IMR-90 (cell line): ENCODE data around the gene RAG1. TPM values are rescaled to one million over a fixed set of nuclear protein-coding genes. Genes with fewer than 3 reads are reported as not detected.

Experiments
- ATAC-seq: fragments of 200-7000 bp; cut with Tn5 transposase; 2 replicates; pipeline ENCODE4 v1.9.1; 2020; ENCODE audit warnings: low read depth, mild to moderate bottlenecking, moderate library complexity
- BruUV-seq: library from RNA; stranded (reverse); fragments of 400-500 nt; replicated peaks from 2 replicates; lab custom pipeline; 2021; lab: Mats Ljungman, UMichigan
- CTCF ChIA-PET: fragments of 300-600 bp; formaldehyde crosslinking; extraction: SDS; loops from one replicate; lab custom pipeline; 2021; ENCODE audit warnings: antibody characterized with exemption; lab: Yijun Ruan, JAX
- POLR2A ChIA-PET: fragments of 300-600 bp; sonication (Branson Sonifier 250); formaldehyde crosslinking; loops from one replicate; lab custom pipeline; 2022; ENCODE audit warnings: antibody characterized with exemption; ENCODE audit not compliant: unreplicated experiment; lab: Charles Lee
- DNase-seq: peaks from one replicate; pipeline ENCODE4 v3.0.0; 2013
- H2AFZ ChIP-seq: replicated peaks from 2 replicates; pipeline ENCODE3; 2013; ENCODE audit warnings: low read length, mild to moderate bottlenecking; ENCODE audit not compliant: poor library complexity
- H2AK5ac ChIP-seq: 2 replicates; pipeline ENCODE4 v1.6.1; 2013; ENCODE audit warnings: low read depth, low read length, inconsistent platforms
- H2AK9ac ChIP-seq: replicated peaks from 2 replicates; pipeline ENCODE3; 2013; ENCODE audit warnings: mild to moderate bottlenecking, low read depth, low read length, moderate library complexity; ENCODE audit not compliant: poor library complexity
- H2BK120ac ChIP-seq: 2 replicates; pipeline ENCODE4 v1.6.1; 2013; ENCODE audit warnings: low read depth, low read length, inconsistent platforms
- H2BK15ac ChIP-seq: 3 replicates; pipeline ENCODE4 v1.6.1; 2013; ENCODE audit warnings: low read depth, low read length, inconsistent platforms
- H2BK20ac ChIP-seq: 2 replicates; pipeline ENCODE4 v1.6.1; 2013; ENCODE audit warnings: low read depth, mild to moderate bottlenecking, inconsistent platforms, low read length, moderate library complexity
- H2BK5ac ChIP-seq: 2 replicates; pipeline ENCODE4 v1.6.1; 2013; ENCODE audit warnings: mild to moderate bottlenecking, low read depth, low read length, inconsistent platforms; ENCODE audit not compliant: poor library complexity, severe bottlenecking
- H3K14ac ChIP-seq: replicated peaks from 2 replicates; pipeline ENCODE4 v1.6.1; 2013; ENCODE audit warnings: low read depth, low read length, inconsistent platforms
- H3K18ac ChIP-seq: 2 replicates; pipeline ENCODE4 v1.6.1; 2013; ENCODE audit warnings: low read depth, low read length, control low read depth
- H3K23ac ChIP-seq: 2 replicates; pipeline ENCODE4 v1.6.1; 2013; ENCODE audit warnings: low read depth, low read length, inconsistent platforms
- H3K27ac ChIP-seq: 2 replicates; pipeline ENCODE4 v1.5.1; 2013; ENCODE audit warnings: mild to moderate bottlenecking, control low read depth, low read length; ENCODE audit not compliant: insufficient read depth
- H3K27me3 ChIP-seq: 2 replicates; pipeline ENCODE4 v1.6.1; 2013; ENCODE audit warnings: low read length; ENCODE audit not compliant: control insufficient read depth, insufficient read depth
- H3K36me3 ChIP-seq: 2 replicates; pipeline ENCODE4 v1.6.1; 2013; ENCODE audit warnings: low read length, mixed read lengths; ENCODE audit not compliant: control insufficient read depth, insufficient read depth
- H3K4ac ChIP-seq: 2 replicates; pipeline ENCODE4 v1.6.1; 2013; ENCODE audit warnings: low read depth, low read length, inconsistent platforms
- H3K4me1 ChIP-seq: 2 replicates; pipeline ENCODE4 v1.6.1; 2013; ENCODE audit warnings: low read length, mixed read lengths; ENCODE audit not compliant: control insufficient read depth, insufficient read depth
- H3K4me2 ChIP-seq: 2 replicates; pipeline ENCODE4 v1.6.1; 2013; ENCODE audit warnings: low read depth, mild to moderate bottlenecking, control low read depth, low read length, moderate library complexity
- H3K4me3 ChIP-seq: 2 replicates; pipeline ENCODE4 v1.5.1; 2013; ENCODE audit warnings: low read depth, mild to moderate bottlenecking, control low read depth, low read length, moderate library complexity; ENCODE audit not compliant: insufficient read depth
- H3K56ac ChIP-seq: 2 replicates; pipeline ENCODE4 v1.6.1; 2013; ENCODE audit warnings: low read length, inconsistent platforms; ENCODE audit not compliant: insufficient read depth; ENCODE audit errors: extremely low read depth
- H3K79me1 ChIP-seq, 2 experiments: 2 replicates each; pipeline ENCODE4 v1.6.1; 2013; ENCODE audit warnings: low read length in 2 of 2, inconsistent platforms in 1 of 2, low read depth in 1 of 2
- H3K9ac ChIP-seq: 2 replicates; pipeline ENCODE4 v1.6.1; 2013; ENCODE audit warnings: low read depth, low read length, control low read depth
- H3K9me1 ChIP-seq: 2 replicates; pipeline ENCODE4 v1.6.1; 2013; ENCODE audit warnings: low read length, inconsistent platforms; ENCODE audit not compliant: insufficient read depth
- H3K9me3 ChIP-seq: 2 replicates; pipeline ENCODE4 v1.6.1; 2013; ENCODE audit warnings: low read length; ENCODE audit not compliant: control insufficient read depth, insufficient read depth
- H4K20me1 ChIP-seq: 2 replicates; pipeline ENCODE4 v1.6.1; 2013; ENCODE audit warnings: low read length, inconsistent platforms; ENCODE audit not compliant: insufficient read depth
- H4K5ac ChIP-seq: 2 replicates; pipeline ENCODE4 v1.6.1; 2013; ENCODE audit warnings: mild to moderate bottlenecking, low read depth, low read length, control low read depth
- H4K8ac ChIP-seq, 2 experiments: 2 replicates each; pipeline ENCODE4 v1.6.1; 2013; ENCODE audit warnings: low read depth in 2 of 2, low read length in 2 of 2, control low read depth in 1 of 2, inconsistent platforms in 1 of 2
- H4K91ac ChIP-seq: 2 replicates; pipeline ENCODE4 v1.6.1; 2013; ENCODE audit warnings: low read depth, low read length, inconsistent platforms; ENCODE audit not compliant: insufficient read depth
- BHLHE40 ChIP-seq: fragments of 150-350 bp; IDR thresholded peaks from 2 replicates; pipeline ENCODE4 v1.6.1; 2016; ENCODE audit warnings: mild to moderate bottlenecking, low read depth, low read length
- ELK1 ChIP-seq: fragments of 150-350 bp; IDR thresholded peaks from 2 replicates; pipeline ENCODE4 v1.6.1; 2016; ENCODE audit warnings: low read depth, mild to moderate bottlenecking, low read length, moderate library complexity, borderline replicate concordance
- NFE2L2 ChIP-seq: fragments of 150-350 bp; IDR thresholded peaks from 2 replicates; pipeline ENCODE4 v1.6.1; 2016; ENCODE audit warnings: low read depth, mild to moderate bottlenecking, low read length
- RFX5 ChIP-seq: IDR thresholded peaks from 2 replicates; pipeline ENCODE4 v1.8.0; 2012; ENCODE audit warnings: low read depth, mild to moderate bottlenecking, low read length, moderate library complexity
- USF2 ChIP-seq: fragments of 150-350 bp; IDR thresholded peaks from 2 replicates; pipeline ENCODE4 v1.6.1; 2017; ENCODE audit warnings: mild to moderate bottlenecking, antibody characterized with exemption, low read length, low read depth
- WGBS, 2 experiments: methylation state at CpG; one replicate each; pipeline versions ENCODE4 v1.1.5 to v1.1.7; 2013; ENCODE audit warnings: missing lambda C conversion rate in 2 of 2; ENCODE audit not compliant: insufficient read length in 1 of 2; ENCODE audit errors: extremely low coverage in 2 of 2; 5-methylcytosine and 5-hydroxymethylcytosine counted together
- dilution Hi-C: fragments of 300-500 bp; cut with HindIII; formaldehyde crosslinking; loops from one replicate; pipeline ENCODE4 v1.14.3; 2018; ENCODE audit warnings: low sequenced_read_pairs; ENCODE audit not compliant: unreplicated experiment
- in situ Hi-C: fragments of 300-500 bp; cut with MboI; formaldehyde crosslinking; loops from 3 replicates; pipeline ENCODE4 v1.14.3; 2019; ENCODE audit warnings: low sequenced_read_pairs, inconsistent platforms, mixed read lengths
- intact Hi-C: fragments of 100-400 bp; cut with micrococcal nuclease; formaldehyde crosslinking; loops from 2 replicates; pipeline ENCODE4 v1.10.0; 2022
- polyA plus RNA-seq, 3 experiments: library from polyadenylated mRNA; depleted of rRNA; stranded (reverse); fragments of >200 nt; gene quantifications; 2 replicates each; pipeline ENCODE4 v1.2.3, GENCODE V29; 2012; ENCODE audit warnings: low replicate concordance in 1 of 3
- total RNA-seq: library from RNA; depleted of rRNA; stranded (reverse); fragments of >200 nt; gene quantifications from 2 replicates; pipeline ENCODE4 v1.2.3, GENCODE V29; 2012

The RAG1 gene
- total and polyA plus RNA-seq, 2 of the 4 experiments (the other 2 are of a cell fraction): 0.14 to 0.72 TPM

- BruUV-seq: no TSS peak
- H3K18ac ChIP-seq: no peak overlapping the region
- H2AK5ac ChIP-seq: no peak overlapping the region
- H2BK15ac ChIP-seq: no peak overlapping the region
- no peak for DNase-seq
- no peak overlapping the region for H4K5ac ChIP-seq
- no peak overlapping the region for H4K91ac ChIP-seq
- H2BK20ac ChIP-seq: no peak overlapping the region
- no peak overlapping the region for H3K56ac ChIP-seq
- no peaks in the 10 kb centered on the region for H3K9me1 ChIP-seq
- H4K20me1 ChIP-seq: no peaks in the 10 kb centered on the region
- H3K23ac ChIP-seq: no peak overlapping the region
- no peak overlapping the region for H4K8ac ChIP-seq
- POLR2A ChIA-PET: no interaction called here
- no peak overlapping the region for H3K27ac ChIP-seq
- no peak overlapping the region for H3K4ac ChIP-seq
- H2AK9ac ChIP-seq: no peak overlapping the region
- H3K27me3 ChIP-seq: no peaks in the 10 kb centered on the region
- H2AFZ ChIP-seq: no peak overlapping the region
- CTCF ChIA-PET: interaction anchor here (0.6 kb wide), 1 partner anchor 23 kb away, joined by 5 read pairs; no protein-coding TSS in a partner anchor
- H3K4me3 ChIP-seq: no peak overlapping the region
- H2BK120ac ChIP-seq: no peak overlapping the region
- H3K4me1 ChIP-seq: no peaks in the 10 kb centered on the region
- no peaks in the 10 kb centered on the region for H3K9me3 ChIP-seq
- no peak overlapping the region for H3K4me2 ChIP-seq
- H2BK5ac ChIP-seq: no peak overlapping the region
- in situ Hi-C loops (no loop called here), intact Hi-C loops (no loop called here), dilution Hi-C loops (no loop called here)
- H3K14ac ChIP-seq: no peak overlapping the region
- no peaks in the 10 kb centered on the region for H3K79me1 ChIP-seq
- TF ChIP-seq BHLHE40 (no peak), USF2 (no peak), RFX5 (no peak), ELK1 (no peak), NFE2L2 (no peak)
- H3K36me3 ChIP-seq: no peaks in the 10 kb centered on the region
- WGBS, 2 experiments: no CpG with 5 or more reads among the region's 2 CpGs
- no peak overlapping the region for H3K9ac ChIP-seq
- no peak for ATAC-seq
These were observed 59.7 kb downstream of the RAG1 start for GRCh38 chr11:36627471-36627870.
